RWPE2 (cell line): Measurements from ENCODE around the gene KCTD10.
A peak's percentile ranks its signal among the peaks of the same experiment; 100 is the strongest.

Source experiments
- ATAC-seq: fragments of 200-7000 bp; cut with Tn5 transposase; 3 replicates; pipeline ENCODE4 v1.9.1; 2021; ENCODE audit warnings: low read depth
- DNase-seq: peaks from one replicate; pipeline ENCODE4 v3.0.0-alpha.2; 2020; ENCODE audit warnings: low spot score
- H3K27ac ChIP-seq: fragments of 450-650 bp; 2 replicates; pipeline ENCODE4 v1.5.1; 2017; ENCODE audit warnings: mild to moderate bottlenecking; ENCODE audit not compliant: poor library complexity, severe bottlenecking
- H3K27me3 ChIP-seq: fragments of 250-450 bp; sonication (Bioruptor Pico); 2 replicates; pipeline ENCODE4 v1.5.1; 2021; ENCODE audit warnings: mild to moderate bottlenecking, moderate library complexity; ENCODE audit not compliant: insufficient read depth, poor library complexity, severe bottlenecking
- H3K36me3 ChIP-seq: fragments of 250-450 bp; sonication (Bioruptor Pico); 2 replicates; pipeline ENCODE4 v1.5.1; 2020; ENCODE audit warnings: low read depth, mild to moderate bottlenecking, moderate library complexity
- H3K4me1 ChIP-seq: fragments of 250-450 bp; sonication (Bioruptor Pico); 2 replicates; pipeline ENCODE4 v1.5.1; 2021; ENCODE audit warnings: mild to moderate bottlenecking, moderate library complexity; ENCODE audit not compliant: insufficient read depth, poor library complexity, severe bottlenecking
- H3K4me3 ChIP-seq: fragments of 250-450 bp; sonication (Bioruptor Pico); 2 replicates; pipeline ENCODE4 v1.5.1; 2021; ENCODE audit warnings: mild to moderate bottlenecking, moderate library complexity; ENCODE audit not compliant: severe bottlenecking
- H3K9me3 ChIP-seq: fragments of 250-450 bp; sonication (Bioruptor Pico); 2 replicates; pipeline ENCODE4 v1.5.1; 2021; ENCODE audit warnings: mild to moderate bottlenecking, moderate library complexity; ENCODE audit not compliant: severe bottlenecking
- TF ChIP-seq, protein P1 (sequence below): fragments of 450-650 bp; IDR thresholded peaks from one replicate; pipeline ENCODE4 v1.5.1; 2017; ENCODE audit warnings: mild to moderate bottlenecking, moderate library complexity; ENCODE audit not compliant: poor library complexity, severe bottlenecking

The KCTD10 gene

DNA sequence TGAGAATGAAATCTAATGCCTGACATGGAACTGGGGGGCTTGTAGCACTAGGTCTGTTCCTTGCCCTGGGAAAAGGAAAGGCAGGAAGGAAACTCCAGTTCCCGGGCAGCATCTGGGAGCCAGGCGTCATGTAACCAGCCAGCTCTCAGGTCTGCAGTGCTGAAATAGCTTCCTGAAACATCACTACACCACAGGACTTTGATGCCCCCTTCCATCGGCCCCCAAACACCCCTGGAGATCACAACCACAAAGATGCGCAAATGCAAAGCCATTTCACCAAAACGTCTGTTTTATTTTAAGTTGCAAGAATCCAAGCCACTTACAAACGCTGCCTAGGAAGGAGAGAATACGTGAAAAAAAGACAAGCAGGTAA, 40.9 kb downstream of the KCTD10 start:
- no peaks in the 10 kb centered on the region for H3K9me3 ChIP-seq
- H3K4me1 ChIP-seq = no peaks in the 10 kb centered on the region
- H3K36me3 ChIP-seq = no peaks in the 10 kb centered on the region
- no peaks in the 10 kb centered on the region for H3K27me3 ChIP-seq
- no peak overlapping the region for H3K4me3 ChIP-seq
- TF ChIP-seq, protein P1, sequence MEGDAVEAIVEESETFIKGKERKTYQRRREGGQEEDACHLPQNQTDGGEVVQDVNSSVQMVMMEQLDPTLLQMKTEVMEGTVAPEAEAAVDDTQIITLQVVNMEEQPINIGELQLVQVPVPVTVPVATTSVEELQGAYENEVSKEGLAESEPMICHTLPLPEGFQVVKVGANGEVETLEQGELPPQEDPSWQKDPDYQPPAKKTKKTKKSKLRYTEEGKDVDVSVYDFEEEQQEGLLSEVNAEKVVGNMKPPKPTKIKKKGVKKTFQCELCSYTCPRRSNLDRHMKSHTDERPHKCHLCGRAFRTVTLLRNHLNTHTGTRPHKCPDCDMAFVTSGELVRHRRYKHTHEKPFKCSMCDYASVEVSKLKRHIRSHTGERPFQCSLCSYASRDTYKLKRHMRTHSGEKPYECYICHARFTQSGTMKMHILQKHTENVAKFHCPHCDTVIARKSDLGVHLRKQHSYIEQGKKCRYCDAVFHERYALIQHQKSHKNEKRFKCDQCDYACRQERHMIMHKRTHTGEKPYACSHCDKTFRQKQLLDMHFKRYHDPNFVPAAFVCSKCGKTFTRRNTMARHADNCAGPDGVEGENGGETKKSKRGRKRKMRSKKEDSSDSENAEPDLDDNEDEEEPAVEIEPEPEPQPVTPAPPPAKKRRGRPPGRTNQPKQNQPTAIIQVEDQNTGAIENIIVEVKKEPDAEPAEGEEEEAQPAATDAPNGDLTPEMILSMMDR = no peak
- DNase-seq (no peak), ATAC-seq (no peak)
- no peak overlapping the region for H3K27ac ChIP-seq

DNA sequence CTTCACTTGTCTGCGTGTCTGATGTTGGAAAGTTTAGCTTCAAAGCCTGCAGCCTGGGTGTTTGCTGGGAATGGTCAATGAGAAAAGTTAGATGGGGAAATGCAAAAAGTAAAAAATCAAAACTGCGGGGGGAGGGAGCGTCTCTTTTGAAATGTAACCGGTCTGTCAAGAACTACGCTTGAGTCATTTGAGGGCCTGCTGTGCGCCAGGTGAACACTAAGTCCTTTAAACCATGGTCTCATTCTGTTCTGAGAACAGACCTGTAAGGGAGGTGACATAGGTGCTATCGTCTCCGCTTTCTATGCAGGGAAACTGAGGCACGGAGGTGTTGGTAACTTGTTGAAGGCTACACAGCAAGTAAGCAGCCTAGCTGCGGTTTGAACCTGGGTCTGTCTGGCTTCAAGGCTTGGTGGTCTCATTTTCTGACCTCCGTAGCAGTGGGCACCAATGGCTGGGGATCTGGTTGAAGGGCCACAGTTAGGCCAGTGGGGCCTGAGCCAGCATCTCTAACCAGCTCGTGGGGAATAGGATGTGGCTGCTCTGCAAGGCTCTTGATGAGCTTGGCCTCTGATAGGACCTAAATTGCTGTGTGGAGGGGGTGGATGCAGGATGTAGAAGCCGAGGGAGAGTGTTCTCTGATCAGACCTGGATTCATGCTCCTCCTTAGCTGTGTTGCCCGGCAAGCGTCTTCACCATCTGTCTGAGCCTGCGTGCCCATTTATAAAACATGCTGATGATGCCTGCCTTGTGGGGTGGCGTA, 41.5 kb downstream of the KCTD10 start:
- no peak overlapping the region for H3K27ac ChIP-seq
- H3K9me3 ChIP-seq = no peaks in the 10 kb centered on the region
- no peaks in the 10 kb centered on the region for H3K27me3 ChIP-seq
- no peak for DNase-seq
- TF ChIP-seq, protein P1 = no peak
- no peaks in the 10 kb centered on the region for H3K4me1 ChIP-seq
- no peak overlapping the region for H3K4me3 ChIP-seq
- no peak for ATAC-seq
- no peaks in the 10 kb centered on the region for H3K36me3 ChIP-seq

DNA sequence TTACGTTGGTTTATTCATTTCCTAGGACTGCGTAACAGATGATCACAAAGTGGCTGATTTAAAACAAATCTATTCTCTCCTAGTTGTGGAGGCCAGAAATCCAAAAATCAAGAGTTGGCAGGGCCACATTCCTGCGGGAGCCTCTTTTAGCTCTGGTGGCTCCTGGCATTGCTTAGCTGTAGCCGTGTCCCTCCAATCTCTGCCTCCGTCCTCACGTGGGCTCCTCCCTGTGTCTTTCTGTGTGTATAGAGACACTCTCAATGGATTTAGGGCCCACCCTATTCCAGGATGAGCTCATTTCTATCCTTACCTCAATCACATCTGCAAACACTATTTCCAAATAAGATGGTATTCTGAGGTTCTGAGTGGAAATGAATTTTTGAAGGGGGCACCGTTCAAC, 42.5 kb downstream of the KCTD10 start:
- TF ChIP-seq, protein P1 = no peak
- no peak overlapping the region for H3K27ac ChIP-seq

DNA sequence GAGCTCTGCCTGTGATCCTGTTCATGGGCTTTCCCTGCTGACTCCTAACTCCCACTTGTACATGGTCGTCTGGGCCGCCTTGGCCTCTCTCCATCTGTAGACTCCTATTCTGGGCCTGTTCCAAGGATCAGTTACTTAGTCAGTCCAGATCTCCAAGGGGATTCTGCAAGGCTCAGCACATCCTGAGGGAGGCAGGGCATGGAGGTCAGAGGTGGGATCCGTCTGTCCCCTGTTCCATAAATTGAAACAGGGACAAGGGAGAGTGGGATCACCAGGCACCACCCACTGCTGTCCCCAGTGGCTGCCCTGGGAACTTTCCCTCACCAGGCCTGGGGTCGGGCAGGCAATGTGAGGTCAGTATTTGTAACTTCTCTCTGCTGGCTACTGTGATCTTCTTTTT, 43.5 kb downstream of the KCTD10 start:
- Histone ChIP-seq H3K9me3 (no peaks in the 10 kb centered on the region), H3K27me3 (no peaks in the 10 kb centered on the region), H3K27ac (no peak overlapping the region), H3K36me3 (no peaks in the 10 kb centered on the region), H3K4me3 (no peak overlapping the region), H3K4me1 (no peaks in the 10 kb centered on the region)
- ATAC-seq (no peak), DNase-seq (no peak)
- TF ChIP-seq, protein P1 = no peak

More for the DNA sequence above, 42.5 kb downstream of the KCTD10 start:
- Histone ChIP-seq H3K9me3 (no peaks in the 10 kb centered on the region), H3K27me3 (no peaks in the 10 kb centered on the region), H3K4me1 (no peaks in the 10 kb centered on the region), H3K4me3 (no peak overlapping the region), H3K36me3 (no peaks in the 10 kb centered on the region)
- ATAC-seq (no peak), DNase-seq (no peak)

DNA sequence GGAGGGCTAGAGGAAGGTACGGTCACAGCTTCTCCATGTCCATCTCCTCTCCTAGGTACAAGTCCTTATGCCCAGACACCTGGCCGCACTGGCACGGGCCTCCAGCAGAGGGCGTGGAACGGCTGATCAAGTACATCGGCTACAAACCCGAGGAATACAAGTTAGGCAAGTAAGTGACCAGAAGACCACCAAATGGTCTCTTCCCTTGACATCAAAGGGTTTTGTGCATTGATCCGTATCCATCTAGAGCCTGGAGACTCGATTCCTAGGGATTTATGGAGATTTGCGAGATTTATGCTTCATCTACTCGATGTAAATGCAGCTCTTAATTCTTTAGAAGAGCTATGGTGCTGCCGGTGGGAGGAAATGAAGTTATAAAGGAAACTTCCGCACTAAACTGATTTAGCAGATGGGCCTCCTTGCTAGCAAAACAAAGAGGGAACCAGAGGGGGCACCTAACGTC, 44.2 kb downstream of the KCTD10 start:
- H3K36me3 ChIP-seq = no peaks in the 10 kb centered on the region
- H3K4me1 ChIP-seq = no peaks in the 10 kb centered on the region
- H3K4me3 ChIP-seq = no peak overlapping the region
- peak; percentile 81 for ATAC-seq
- H3K27ac ChIP-seq = peak overlapping the region; percentile 14
- no peaks in the 10 kb centered on the region for H3K27me3 ChIP-seq
- no peaks in the 10 kb centered on the region for H3K9me3 ChIP-seq
- TF ChIP-seq, protein P1 = peak; percentile 91
- DNase-seq = peak; percentile 78
